ENCODE results near the gene OCIAD1. TPM values are rescaled to one million over a fixed set of nuclear protein-coding genes. Genes with fewer than 3 reads are reported as not detected.
A peak's percentile ranks its signal among the peaks of the same experiment; 100 is the strongest.

Gene OCIAD1
- total and polyA plus RNA-seq, 2 donors = 105 to 182 TPM

DNA sequence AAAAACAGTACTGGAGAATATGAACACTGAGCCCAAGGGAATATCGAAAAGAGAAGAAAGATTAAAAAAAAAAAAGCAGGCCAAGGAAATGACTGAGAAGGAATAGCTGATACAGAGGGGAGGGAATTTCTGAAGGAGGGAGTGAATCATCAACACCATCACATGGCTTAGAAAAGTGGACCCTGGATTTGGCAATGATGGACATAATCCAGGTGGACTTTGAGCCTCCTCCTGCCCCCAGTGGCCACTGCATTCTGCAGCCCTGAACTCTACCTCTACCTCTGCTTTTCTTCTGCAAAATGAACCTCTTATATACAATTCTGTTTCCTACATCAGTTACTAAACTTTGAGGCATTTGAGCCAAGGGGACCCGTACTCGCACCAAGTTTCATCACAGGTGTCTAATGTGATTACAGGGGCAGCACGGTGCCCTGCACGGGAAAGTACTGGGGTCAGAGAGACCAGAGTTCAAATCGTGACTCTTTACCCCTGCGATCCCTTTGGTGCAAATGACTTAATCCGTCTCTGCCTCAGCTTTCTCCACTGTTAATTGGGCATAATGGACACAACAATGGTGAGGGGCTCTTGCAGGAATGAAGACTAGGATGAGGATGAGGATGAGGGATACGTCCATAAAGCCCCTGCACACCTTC lies 74.6 kb downstream of the OCIAD1 start:
- no peak for DNase-seq (ENCODE audit: low read depth in 6 of 9, low spot score in 9 of 9)
- Histone ChIP-seq H3K27me3 (ENCODE audit: control insufficient read depth in 2 of 2, insufficient read depth in 1 of 2, low read length in 1 of 2) (no peaks in the 10 kb centered on the region), H3K4me3 (ENCODE audit: low read length in 2 of 2) (peak overlapping the region; percentile 70 to 79), H3K36me3 (ENCODE audit: control insufficient read depth in 2 of 2, insufficient read depth in 2 of 2, low read length in 1 of 2) (peaks cover 14 to 34% of the 10 kb centered on the region in 2 donors), H3K27ac (ENCODE audit: low read depth in 1 of 2, low read length in 1 of 2) (peak overlapping the region in 1 of 2 donors; percentile 25), H3K4me1 (ENCODE audit: control insufficient read depth in 2 of 2, insufficient read depth in 2 of 2, low read length in 2 of 2) (peaks cover 19 to 21% of the 10 kb centered on the region in 2 donors), H3K9me3 (ENCODE audit: control insufficient read depth in 2 of 2, insufficient read depth in 1 of 2, low read length in 1 of 2) (no peaks in the 10 kb centered on the region)
- WGBS = 88% methylated on average over 9 of the region's 9 CpGs

DNA sequence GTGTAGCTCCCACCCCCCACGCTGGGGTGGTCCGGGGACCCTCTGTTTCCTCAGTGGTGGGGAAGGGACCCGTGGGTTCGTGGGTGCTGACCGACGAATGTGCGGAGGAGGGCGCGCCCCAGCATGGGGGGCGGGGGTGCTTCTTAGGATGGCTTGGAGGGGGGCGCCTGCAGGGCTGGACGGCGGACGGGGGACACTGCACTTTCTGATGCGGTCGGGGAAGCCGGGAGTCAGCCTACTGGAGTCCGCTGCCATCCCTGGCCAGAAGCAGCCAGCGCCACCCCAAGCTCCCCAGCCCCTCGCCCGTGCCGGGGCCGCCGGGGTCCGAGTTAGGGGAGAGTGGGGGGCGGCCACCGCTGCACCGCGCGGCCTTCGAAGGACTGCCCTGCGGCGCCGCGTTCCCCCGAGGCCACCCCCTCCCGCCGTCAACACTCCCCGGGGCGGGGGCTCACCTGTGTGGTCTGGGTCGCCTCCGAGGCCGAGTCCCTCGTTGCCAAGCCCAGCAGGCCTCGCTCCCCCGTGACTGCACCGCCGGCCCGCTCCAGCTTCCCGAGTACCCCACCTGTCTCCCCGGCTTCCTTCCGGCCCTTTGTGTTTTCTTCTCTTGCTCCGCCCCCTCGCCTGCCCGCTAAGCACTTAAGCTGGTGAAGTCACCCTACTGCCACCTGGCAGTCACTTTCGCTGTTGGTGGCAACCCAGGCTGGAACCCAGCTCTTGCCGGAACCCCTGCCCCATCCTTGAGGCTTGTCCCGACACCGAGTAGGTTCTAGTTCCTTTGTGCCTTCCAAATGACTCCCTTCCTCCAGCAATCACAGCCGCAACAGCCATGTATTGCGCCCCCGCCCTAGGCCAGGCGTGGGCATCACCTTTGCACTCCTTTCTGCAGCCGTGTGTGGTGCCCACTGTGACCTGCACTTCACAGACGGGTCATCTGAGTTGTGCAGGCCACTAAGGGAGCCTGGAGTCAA lies 75.6 kb downstream of the OCIAD1 start, which contains the start of gene OCIAD2:
Gene OCIAD2 (minus strand): TSS at position 569 of the 968 bp plus-strand sequence. CDS start 2,225 bp downstream, outside the sequence.
- Histone ChIP-seq H3K27ac (ENCODE audit: low read depth in 1 of 2, low read length in 1 of 2) (peak within 1 kb of the TSS; percentile 53 to 71), H3K27me3 (ENCODE audit: control insufficient read depth in 2 of 2, insufficient read depth in 1 of 2, low read length in 1 of 2) (no peaks in the 10 kb centered on the region), H3K36me3 (ENCODE audit: control insufficient read depth in 2 of 2, insufficient read depth in 2 of 2, low read length in 1 of 2) (peaks cover 11 to 24% of the 10 kb centered on the region in 2 donors), H3K4me3 (ENCODE audit: low read length in 2 of 2) (peak within 1 kb of the TSS; percentile 70 to 79), H3K4me1 (ENCODE audit: control insufficient read depth in 2 of 2, insufficient read depth in 2 of 2, low read length in 2 of 2) (peaks cover 19 to 21% of the 10 kb centered on the region in 2 donors), H3K9me3 (ENCODE audit: control insufficient read depth in 2 of 2, insufficient read depth in 1 of 2, low read length in 1 of 2) (no peaks in the 10 kb centered on the region)
- WGBS = 8% methylated on average over 65 of the region's 65 CpGs
- peak; percentile 75 to 95 (median 86) for DNase-seq (ENCODE audit: low read depth in 6 of 9, low spot score in 9 of 9)

DNA sequence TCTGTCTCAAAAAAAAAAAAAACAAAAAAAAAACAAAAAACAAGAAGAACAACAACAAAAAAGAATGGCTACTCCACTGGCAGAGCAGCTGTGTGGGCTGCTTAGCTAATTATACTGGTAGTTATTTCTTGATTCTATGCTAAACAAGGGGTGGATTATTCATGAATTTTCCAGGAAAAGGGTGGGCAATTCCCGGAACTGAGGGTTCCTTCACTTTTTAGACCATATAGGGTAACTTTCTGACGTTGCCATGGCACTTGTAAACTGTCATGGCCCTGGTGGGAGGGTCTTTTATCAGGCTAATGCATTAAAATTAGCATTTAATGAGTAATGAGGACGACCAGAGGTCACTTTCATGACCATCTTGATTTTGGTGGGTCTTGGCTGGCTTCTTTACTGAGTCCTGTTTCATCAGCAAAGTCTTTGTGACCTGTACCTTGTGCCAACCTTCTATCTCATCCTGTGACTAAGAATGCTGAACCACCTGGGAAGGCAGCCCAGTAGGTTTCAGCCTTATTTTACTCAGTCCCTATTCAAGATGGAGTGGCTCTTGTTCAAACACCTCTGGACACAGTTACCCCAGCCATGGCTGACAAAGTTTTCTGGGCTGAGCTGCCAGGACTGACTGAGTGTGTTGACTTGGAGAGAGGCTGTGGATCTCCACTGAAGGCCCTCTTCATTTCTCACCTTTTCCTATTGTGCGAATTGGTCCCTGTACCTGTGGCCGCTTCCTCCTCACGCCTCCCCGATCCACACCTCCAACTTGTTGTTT lies 77.0 kb downstream of the OCIAD1 start:
- 97% methylated on average over 7 of the region's 7 CpGs for whole genome bisulfite sequencing
- Histone ChIP-seq H3K27ac (ENCODE audit: low read depth in 1 of 2, low read length in 1 of 2) (no peak overlapping the region), H3K4me1 (ENCODE audit: control insufficient read depth in 2 of 2, insufficient read depth in 2 of 2, low read length in 2 of 2) (peaks cover 19 to 21% of the 10 kb centered on the region in 2 donors), H3K9me3 (ENCODE audit: control insufficient read depth in 2 of 2, insufficient read depth in 1 of 2, low read length in 1 of 2) (no peaks in the 10 kb centered on the region), H3K27me3 (ENCODE audit: control insufficient read depth in 2 of 2, insufficient read depth in 1 of 2, low read length in 1 of 2) (no peaks in the 10 kb centered on the region), H3K36me3 (ENCODE audit: control insufficient read depth in 2 of 2, insufficient read depth in 2 of 2, low read length in 1 of 2) (peaks cover 4 to 12% of the 10 kb centered on the region in 2 donors), H3K4me3 (ENCODE audit: low read length in 2 of 2) (no peak overlapping the region)
- no peak for DNase-seq (ENCODE audit: low read depth in 6 of 9, low spot score in 9 of 9)

DNA sequence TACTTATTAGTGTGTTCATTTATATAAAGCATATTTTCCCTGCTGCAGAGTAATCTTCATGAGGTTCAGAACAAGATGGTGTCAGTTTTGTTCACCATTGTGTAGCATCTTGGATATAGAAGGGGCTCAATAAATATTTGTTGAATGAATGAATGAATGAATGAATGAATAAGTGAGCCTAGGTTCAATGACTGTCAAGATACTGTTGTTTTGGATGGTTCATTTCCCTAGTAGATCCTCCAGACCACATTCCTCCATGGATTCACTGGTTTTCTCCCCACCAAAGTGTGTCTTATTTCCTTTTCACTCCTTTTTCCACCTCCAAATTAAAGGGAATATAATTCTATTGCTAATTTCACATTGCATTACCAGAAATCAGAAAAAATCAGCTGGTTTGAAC lies 77.8 kb downstream of the OCIAD1 start:
- DNase-seq (ENCODE audit: low read depth in 6 of 9, low spot score in 9 of 9) = no peak
- Histone ChIP-seq H3K27ac (ENCODE audit: low read depth in 1 of 2, low read length in 1 of 2) (no peak overlapping the region), H3K4me1 (ENCODE audit: control insufficient read depth in 2 of 2, insufficient read depth in 2 of 2, low read length in 2 of 2) (peaks cover 19 to 21% of the 10 kb centered on the region in 2 donors), H3K9me3 (ENCODE audit: control insufficient read depth in 2 of 2, insufficient read depth in 1 of 2, low read length in 1 of 2) (no peaks in the 10 kb centered on the region), H3K4me3 (ENCODE audit: low read length in 2 of 2) (no peak overlapping the region), H3K36me3 (ENCODE audit: control insufficient read depth in 2 of 2, insufficient read depth in 2 of 2, low read length in 1 of 2) (peaks cover 4 to 8% of the 10 kb centered on the region in 2 donors), H3K27me3 (ENCODE audit: control insufficient read depth in 2 of 2, insufficient read depth in 1 of 2, low read length in 1 of 2) (no peaks in the 10 kb centered on the region)

DNA sequence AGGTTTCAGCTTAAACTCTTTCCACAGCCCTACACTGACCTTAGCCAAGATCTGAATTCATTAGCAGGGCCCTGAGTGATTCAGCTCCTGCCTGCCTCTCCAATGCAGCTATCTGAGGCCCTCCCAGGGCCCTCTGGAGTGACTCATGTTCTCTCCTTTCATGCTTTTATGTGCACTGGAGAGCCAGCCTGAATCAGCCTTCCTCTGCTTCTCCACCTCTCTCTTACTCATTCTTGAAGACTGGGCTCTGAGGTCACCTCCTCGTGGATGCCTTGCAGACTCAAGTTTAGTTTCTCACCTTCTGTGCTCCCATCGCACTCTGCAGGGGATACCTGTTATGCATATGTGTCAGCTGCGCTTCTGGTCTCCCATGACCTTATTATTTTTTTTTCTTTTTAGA lies 78.8 kb downstream of the OCIAD1 start:
- DNase-seq (ENCODE audit: low read depth in 6 of 9, low spot score in 9 of 9) = no peak
- WGBS = 97% methylated on average over 3 of the region's 3 CpGs
- H3K27ac ChIP-seq (ENCODE audit: low read depth in 1 of 2, low read length in 1 of 2) = no peak overlapping the region
- H3K4me1 ChIP-seq (ENCODE audit: control insufficient read depth in 2 of 2, insufficient read depth in 2 of 2, low read length in 2 of 2) = peaks cover 14 to 20% of the 10 kb centered on the region in 2 donors
- H3K4me3 ChIP-seq (ENCODE audit: low read length in 2 of 2) = no peak overlapping the region
- no peaks in the 10 kb centered on the region for H3K27me3 ChIP-seq (ENCODE audit: control insufficient read depth in 2 of 2, insufficient read depth in 1 of 2, low read length in 1 of 2)
- no peaks in the 10 kb centered on the region for H3K9me3 ChIP-seq (ENCODE audit: control insufficient read depth in 2 of 2, insufficient read depth in 1 of 2, low read length in 1 of 2)
- H3K36me3 ChIP-seq (ENCODE audit: control insufficient read depth in 2 of 2, insufficient read depth in 2 of 2, low read length in 1 of 2) = peaks cover 0 to under 1% of the 10 kb centered on the region in 2 donors

DNA sequence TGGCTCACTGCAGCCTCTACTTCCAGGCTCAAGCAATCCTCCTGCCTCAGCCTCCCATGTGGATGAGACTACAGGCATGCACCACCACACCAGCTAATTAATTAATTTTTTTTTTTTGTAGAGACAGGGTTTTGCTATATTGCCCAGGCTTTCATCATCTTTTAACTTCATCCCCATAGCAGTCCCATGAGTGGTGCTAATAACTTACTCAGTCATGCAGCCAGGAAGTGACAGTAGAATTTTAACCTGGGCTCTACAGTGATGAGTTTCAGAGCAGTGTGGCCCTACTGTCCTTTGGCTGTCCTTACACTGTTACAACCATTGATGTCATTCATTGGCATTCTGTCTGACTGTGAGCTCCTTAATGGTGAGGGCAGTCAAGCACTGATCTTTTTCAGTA lies 79.6 kb downstream of the OCIAD1 start:
- Histone ChIP-seq H3K9me3 (ENCODE audit: control insufficient read depth in 2 of 2, insufficient read depth in 1 of 2, low read length in 1 of 2) (no peaks in the 10 kb centered on the region), H3K4me1 (ENCODE audit: control insufficient read depth in 2 of 2, insufficient read depth in 2 of 2, low read length in 2 of 2) (peaks cover 8 to 13% of the 10 kb centered on the region in 2 donors), H3K36me3 (ENCODE audit: control insufficient read depth in 2 of 2, insufficient read depth in 2 of 2, low read length in 1 of 2) (no peaks in the 10 kb centered on the region), H3K27me3 (ENCODE audit: control insufficient read depth in 2 of 2, insufficient read depth in 1 of 2, low read length in 1 of 2) (no peaks in the 10 kb centered on the region), H3K27ac (ENCODE audit: low read depth in 1 of 2, low read length in 1 of 2) (no peak overlapping the region), H3K4me3 (ENCODE audit: low read length in 2 of 2) (no peak overlapping the region)
- no peak for DNase-seq (ENCODE audit: low read depth in 6 of 9, low spot score in 9 of 9)

Other genes with a start within 250 kb of the OCIAD1 start
- gene FRYL, start 50.8 kb upstream of the OCIAD1 start, total RNA-seq = 44.2 TPM
- 33.2 TPM for gene FRYL, start 50.8 kb upstream of the OCIAD1 start, polyA plus RNA-seq
- gene OCIAD2, start 75.7 kb downstream of the OCIAD1 start, total RNA-seq = 106 TPM
- 75.8 TPM for gene OCIAD2, start 75.7 kb downstream of the OCIAD1 start, polyA plus RNA-seq
- 0.09 TPM for gene CWH43, start 155.2 kb downstream of the OCIAD1 start, total RNA-seq
- gene CWH43, start 155.2 kb downstream of the OCIAD1 start, polyA plus RNA-seq = 1.3 TPM